Neural cell (in vitro differentiated cells): Measurements from ENCODE around the gene BRD3. TPM values are rescaled to one million over a fixed set of nuclear protein-coding genes. Genes with fewer than 3 reads are reported as not detected.

Experiments used
- H2AFZ ChIP-seq: fragments of 200-600, 300-800 bp; sonication (generic), shearing (Covaris generic); 2 replicates; pipeline ENCODE4 v1.6.0; 2014; ENCODE audit warnings: low read depth, mild to moderate bottlenecking, antibody characterized with exemption, low read length, moderate library complexity
- H3F3A ChIP-seq: fragments of 200-600 bp; shearing (Covaris generic); 2 replicates; pipeline ENCODE4 v1.6.1; 2016; ENCODE audit warnings: mild to moderate bottlenecking, moderate library complexity, mixed read lengths, antibody characterized with exemption, low read length; ENCODE audit not compliant: insufficient read depth, poor library complexity, severe bottlenecking
- H3K27ac ChIP-seq: fragments of 200-600, 300-800 bp; sonication (generic), shearing (Covaris generic); 2 replicates; pipeline ENCODE4 v1.5.1; 2014; ENCODE audit warnings: mild to moderate bottlenecking, low read length, moderate library complexity
- H3K27me3 ChIP-seq: fragments of 300-800, 200-600 bp; sonication (generic), shearing (Covaris generic); 2 replicates; pipeline ENCODE4 v1.6.0; 2014; ENCODE audit warnings: mild to moderate bottlenecking, low read depth, low read length, moderate library complexity; ENCODE audit not compliant: insufficient read depth
- H3K36me3 ChIP-seq: fragments of 300-800, 200-600 bp; sonication (generic), shearing (Covaris generic); 2 replicates; pipeline ENCODE4 v1.5.1; 2014; ENCODE audit warnings: mild to moderate bottlenecking, antibody characterized with exemption, low read length, moderate library complexity; ENCODE audit not compliant: insufficient read depth
- H3K4me2 ChIP-seq: fragments of 300-800, 200-600 bp; sonication (generic), shearing (Covaris generic); 2 replicates; pipeline ENCODE4 v1.6.0; 2014; ENCODE audit warnings: mild to moderate bottlenecking, low read length
- H3K4me3 ChIP-seq: fragments of 300-800, 200-600 bp; sonication (generic), shearing (Covaris generic); 2 replicates; pipeline ENCODE4 v1.5.1; 2014; ENCODE audit warnings: mild to moderate bottlenecking, low read length, moderate library complexity
- H3K79me2 ChIP-seq: fragments of 200-600 bp; shearing (Covaris generic); replicated peaks from 2 replicates; pipeline ENCODE4 v1.6.0; 2014; ENCODE audit warnings: mild to moderate bottlenecking, low read length, moderate library complexity; ENCODE audit not compliant: insufficient read depth
- H3K9ac ChIP-seq: fragments of 300-800, 200-600 bp; sonication (generic), shearing (Covaris generic); 2 replicates; pipeline ENCODE4 v1.6.1; 2016; ENCODE audit warnings: mild to moderate bottlenecking, low read length, mixed read lengths
- H3K9me2 ChIP-seq: fragments of 200-600 bp; shearing (Covaris generic); 2 replicates; pipeline ENCODE4 v1.6.1; 2016; ENCODE audit warnings: mild to moderate bottlenecking, low read length, mixed read lengths; ENCODE audit not compliant: insufficient read depth
- H3K9me3 ChIP-seq: fragments of 200-600, 300-800 bp; sonication (generic), shearing (Covaris generic); 2 replicates; pipeline ENCODE4 v1.6.1; 2016; ENCODE audit warnings: mild to moderate bottlenecking, mixed run types, low read length, moderate library complexity, mixed read lengths
- H4K20me1 ChIP-seq: fragments of 200-600 bp; shearing (Covaris generic); 2 replicates; pipeline ENCODE4 v1.6.1; 2016; ENCODE audit warnings: mild to moderate bottlenecking, mixed run types; ENCODE audit not compliant: insufficient read depth
- CTCF ChIP-seq: fragments of 450-650 bp; IDR thresholded peaks from 2 replicates; pipeline ENCODE4 v1.5.1; 2014; ENCODE audit warnings: antibody characterized with exemption, mild to moderate bottlenecking, moderate library complexity; ENCODE audit not compliant: poor library complexity, severe bottlenecking
- EP300 ChIP-seq: fragments of 450-650 bp; conservative IDR thresholded peaks from 2 replicates; pipeline ENCODE4 v1.6.1; 2014; ENCODE audit warnings: antibody characterized with exemption, mild to moderate bottlenecking, moderate library complexity; ENCODE audit not compliant: poor library complexity, severe bottlenecking
- EZH2 ChIP-seq: fragments of 200-600, 300-800 bp; shearing (Covaris generic), sonication (generic); IDR thresholded peaks from 2 replicates; pipeline ENCODE4 v1.6.1; 2014; ENCODE audit warnings: antibody characterized with exemption, low read length, borderline replicate concordance, mild to moderate bottlenecking; ENCODE audit not compliant: insufficient read depth, poor library complexity, severe bottlenecking
- MXI1 ChIP-seq: fragments of 450-650 bp; conservative IDR thresholded peaks from 2 replicates; pipeline ENCODE4 v1.6.1; 2014; ENCODE audit warnings: antibody characterized with exemption, mild to moderate bottlenecking; ENCODE audit not compliant: poor library complexity, severe bottlenecking
- POLR2AphosphoS5 ChIP-seq: IDR thresholded peaks from 2 replicates; pipeline ENCODE4 v1.6.1; 2012
- RAD21 ChIP-seq: fragments of 450-650 bp; conservative IDR thresholded peaks from 2 replicates; pipeline ENCODE4 v1.6.1; 2014; ENCODE audit warnings: antibody characterized with exemption, mild to moderate bottlenecking, moderate library complexity
- SMC3 ChIP-seq: fragments of 450-650 bp; conservative IDR thresholded peaks from 2 replicates; pipeline ENCODE4 v1.6.1; 2014; ENCODE audit warnings: antibody characterized with exemption, mild to moderate bottlenecking, moderate library complexity; ENCODE audit not compliant: poor library complexity
- TAF1 ChIP-seq: IDR thresholded peaks from 2 replicates; pipeline ENCODE4 v1.6.1; 2012; ENCODE audit warnings: low read depth
- polyA plus RNA-seq: library from polyadenylated mRNA; depleted of rRNA; stranded (reverse); fragments of >200 nt; gene quantifications from 2 replicates; pipeline ENCODE4 v1.2.3, GENCODE V29; 2014
- TF ChIP-seq, protein P1 (sequence below): IDR thresholded peaks from 2 replicates; pipeline ENCODE4 v1.6.1; 2012; ENCODE audit warnings: borderline replicate concordance

BRD3 gene
- polyA plus RNA-seq, 1 donor from 2014 or later, result 17.6 TPM

DNA sequence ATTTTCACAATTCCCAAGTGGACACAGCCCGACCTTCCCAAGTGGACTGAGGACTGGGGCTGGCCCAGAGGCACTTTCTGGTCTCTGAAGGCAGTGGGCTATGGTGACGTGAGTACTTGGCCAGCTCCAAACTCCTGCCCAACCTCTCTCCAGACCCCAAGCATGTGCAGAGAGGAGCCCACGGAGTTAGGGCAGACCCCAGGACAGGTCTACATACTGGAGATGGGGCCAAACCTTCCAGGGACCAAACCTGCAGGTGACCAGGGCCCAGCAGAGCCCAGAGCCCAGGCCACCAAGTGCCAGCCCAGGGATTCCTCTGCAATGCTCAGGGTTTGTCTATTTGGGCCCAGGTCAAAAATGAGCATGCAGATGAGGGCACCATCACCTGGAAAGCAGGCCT lies 15.3 kb downstream of the BRD3 start:
- Histone ChIP-seq H2AFZ (no peak overlapping the region), H3F3A (no peaks in the 10 kb centered on the region), H3K4me2 (no peak overlapping the region), H3K36me3 (no peaks in the 10 kb centered on the region), H3K27ac (no peak overlapping the region), H3K27me3 (no peaks in the 10 kb centered on the region), H3K9me2 (no peaks in the 10 kb centered on the region), H3K79me2 (peaks cover 33% of the 10 kb centered on the region), H4K20me1 (peaks cover 49% of the 10 kb centered on the region), H3K9me3 (no peaks in the 10 kb centered on the region), H3K4me3 (no peak overlapping the region), H3K9ac (no peak overlapping the region)
- TF ChIP-seq TAF1, result no peak
- TF ChIP-seq CTCF, result no peak
- no peak for TF ChIP-seq POLR2AphosphoS5
- no peak for TF ChIP-seq RAD21
- TF ChIP-seq SMC3, result no peak
- TF ChIP-seq EZH2, result no peak
- TF ChIP-seq, protein P1, sequence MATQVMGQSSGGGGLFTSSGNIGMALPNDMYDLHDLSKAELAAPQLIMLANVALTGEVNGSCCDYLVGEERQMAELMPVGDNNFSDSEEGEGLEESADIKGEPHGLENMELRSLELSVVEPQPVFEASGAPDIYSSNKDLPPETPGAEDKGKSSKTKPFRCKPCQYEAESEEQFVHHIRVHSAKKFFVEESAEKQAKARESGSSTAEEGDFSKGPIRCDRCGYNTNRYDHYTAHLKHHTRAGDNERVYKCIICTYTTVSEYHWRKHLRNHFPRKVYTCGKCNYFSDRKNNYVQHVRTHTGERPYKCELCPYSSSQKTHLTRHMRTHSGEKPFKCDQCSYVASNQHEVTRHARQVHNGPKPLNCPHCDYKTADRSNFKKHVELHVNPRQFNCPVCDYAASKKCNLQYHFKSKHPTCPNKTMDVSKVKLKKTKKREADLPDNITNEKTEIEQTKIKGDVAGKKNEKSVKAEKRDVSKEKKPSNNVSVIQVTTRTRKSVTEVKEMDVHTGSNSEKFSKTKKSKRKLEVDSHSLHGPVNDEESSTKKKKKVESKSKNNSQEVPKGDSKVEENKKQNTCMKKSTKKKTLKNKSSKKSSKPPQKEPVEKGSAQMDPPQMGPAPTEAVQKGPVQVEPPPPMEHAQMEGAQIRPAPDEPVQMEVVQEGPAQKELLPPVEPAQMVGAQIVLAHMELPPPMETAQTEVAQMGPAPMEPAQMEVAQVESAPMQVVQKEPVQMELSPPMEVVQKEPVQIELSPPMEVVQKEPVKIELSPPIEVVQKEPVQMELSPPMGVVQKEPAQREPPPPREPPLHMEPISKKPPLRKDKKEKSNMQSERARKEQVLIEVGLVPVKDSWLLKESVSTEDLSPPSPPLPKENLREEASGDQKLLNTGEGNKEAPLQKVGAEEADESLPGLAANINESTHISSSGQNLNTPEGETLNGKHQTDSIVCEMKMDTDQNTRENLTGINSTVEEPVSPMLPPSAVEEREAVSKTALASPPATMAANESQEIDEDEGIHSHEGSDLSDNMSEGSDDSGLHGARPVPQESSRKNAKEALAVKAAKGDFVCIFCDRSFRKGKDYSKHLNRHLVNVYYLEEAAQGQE, result no peak
- no peak for TF ChIP-seq MXI1
- TF ChIP-seq EP300, result no peak

DNA sequence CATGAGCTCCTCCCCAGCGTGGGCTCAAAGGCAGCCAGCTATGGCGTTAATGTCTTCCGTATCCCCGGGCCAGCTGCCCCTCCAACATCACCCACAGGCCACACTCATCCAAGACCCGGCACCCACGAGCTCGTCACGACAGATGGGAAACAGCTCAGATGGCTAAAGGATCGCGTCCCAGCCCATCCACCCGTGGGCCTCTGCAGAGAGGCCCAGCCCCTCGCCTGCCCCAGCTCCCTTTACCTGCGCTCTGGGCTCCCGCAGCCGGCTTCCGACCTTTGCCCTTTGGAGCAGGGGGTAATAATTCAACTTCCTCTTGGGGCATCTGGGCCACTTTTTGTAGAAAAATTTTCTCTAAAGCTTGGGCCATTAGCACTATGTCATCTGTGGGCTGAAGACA lies 16.5 kb downstream of the BRD3 start:
- H3K9me3 ChIP-seq, result no peaks in the 10 kb centered on the region
- H3K4me3 ChIP-seq, result no peak overlapping the region
- H3K79me2 ChIP-seq, result peaks cover 22% of the 10 kb centered on the region
- no peaks in the 10 kb centered on the region for H3F3A ChIP-seq
- H3K9me2 ChIP-seq, result no peaks in the 10 kb centered on the region
- H2AFZ ChIP-seq, result no peak overlapping the region
- no peaks in the 10 kb centered on the region for H3K27me3 ChIP-seq
- no peak overlapping the region for H3K4me2 ChIP-seq
- no peak overlapping the region for H3K27ac ChIP-seq
- no peak overlapping the region for H3K9ac ChIP-seq
- H4K20me1 ChIP-seq, result peaks cover 37% of the 10 kb centered on the region
- H3K36me3 ChIP-seq, result no peaks in the 10 kb centered on the region
- no peak for TF ChIP-seq RAD21
- no peak for TF ChIP-seq CTCF
- TF ChIP-seq TAF1, result no peak
- TF ChIP-seq MXI1, result no peak
- TF ChIP-seq, protein P1, result no peak
- TF ChIP-seq POLR2AphosphoS5, result no peak
- no peak for TF ChIP-seq SMC3
- TF ChIP-seq EP300, result no peak
- no peak for TF ChIP-seq EZH2
